Mammary epithelial cell (primary cell): Measurements from ENCODE around the gene POU2F3.

Source experiments
- EZH2 ChIP-seq: IDR thresholded peaks from 2 replicates; pipeline ENCODE4 v1.6.1; 2012; ENCODE audit warnings: low read length, inconsistent platforms, borderline replicate concordance
- TF ChIP-seq, protein P1 (sequence below), 2 donors: IDR thresholded peaks in 1 of 2; conservative IDR thresholded peaks in 1 of 2; 2 replicates each; pipeline ENCODE4 v1.5.1; 2011 to 2012; ENCODE audit warnings: inconsistent platforms in 2 of 2, low read length in 2 of 2, mild to moderate bottlenecking in 2 of 2, control low read depth in 1 of 2, low read depth in 1 of 2; ENCODE audit not compliant: insufficient read depth in 1 of 2; ENCODE audit errors: extremely low read depth in 1 of 2

DNA sequence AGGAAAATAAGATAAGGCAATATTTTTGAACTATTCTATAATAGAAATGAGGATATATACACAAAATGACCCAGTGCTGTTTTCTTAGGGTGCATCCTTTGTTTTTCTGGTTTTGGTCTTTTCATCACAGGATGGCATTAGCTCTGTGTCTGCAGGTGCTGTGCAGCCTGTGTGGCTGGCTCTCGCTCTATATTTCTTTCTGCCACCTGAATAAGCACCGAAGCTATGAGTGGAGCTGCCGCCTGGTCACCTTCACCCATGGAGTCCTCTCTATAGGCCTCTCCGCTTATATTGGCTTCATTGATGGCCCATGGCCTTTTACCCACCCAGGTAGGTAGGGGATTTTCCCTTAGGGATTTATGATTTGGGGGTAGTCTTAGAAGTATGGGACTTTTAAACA lies 87.4 kb downstream of the POU2F3 start:
- TF ChIP-seq, protein P1, sequence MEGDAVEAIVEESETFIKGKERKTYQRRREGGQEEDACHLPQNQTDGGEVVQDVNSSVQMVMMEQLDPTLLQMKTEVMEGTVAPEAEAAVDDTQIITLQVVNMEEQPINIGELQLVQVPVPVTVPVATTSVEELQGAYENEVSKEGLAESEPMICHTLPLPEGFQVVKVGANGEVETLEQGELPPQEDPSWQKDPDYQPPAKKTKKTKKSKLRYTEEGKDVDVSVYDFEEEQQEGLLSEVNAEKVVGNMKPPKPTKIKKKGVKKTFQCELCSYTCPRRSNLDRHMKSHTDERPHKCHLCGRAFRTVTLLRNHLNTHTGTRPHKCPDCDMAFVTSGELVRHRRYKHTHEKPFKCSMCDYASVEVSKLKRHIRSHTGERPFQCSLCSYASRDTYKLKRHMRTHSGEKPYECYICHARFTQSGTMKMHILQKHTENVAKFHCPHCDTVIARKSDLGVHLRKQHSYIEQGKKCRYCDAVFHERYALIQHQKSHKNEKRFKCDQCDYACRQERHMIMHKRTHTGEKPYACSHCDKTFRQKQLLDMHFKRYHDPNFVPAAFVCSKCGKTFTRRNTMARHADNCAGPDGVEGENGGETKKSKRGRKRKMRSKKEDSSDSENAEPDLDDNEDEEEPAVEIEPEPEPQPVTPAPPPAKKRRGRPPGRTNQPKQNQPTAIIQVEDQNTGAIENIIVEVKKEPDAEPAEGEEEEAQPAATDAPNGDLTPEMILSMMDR (conservative IDR thresholded peaks at IDR 0.05 in 1 of 2, IDR thresholded peaks at IDR 0.05 in 1 of 2; ENCODE audit: extremely low read depth in 1 of 2, insufficient read depth in 1 of 2, low read depth in 1 of 2, low read length in 2 of 2): no peak
- no peak for TF ChIP-seq EZH2
